HG03135 (cell line): Measurements from ENCODE around the gene DBN1.
A peak's percentile ranks its signal among the peaks of the same experiment; 100 is the strongest.

ENCODE experiments used
- ATAC-seq: cut with Tn5 transposase; IDR thresholded peaks from one replicate; pipeline ENCODE4 v1.9.1; 2021; ENCODE audit warnings: mild to moderate bottlenecking, moderate library complexity; ENCODE audit not compliant: unreplicated experiment

The DBN1 gene

GRCh38 chr5:177457852-177458681 is 15.4 kb downstream of the DBN1 start:
- ATAC-seq, result no peak

GRCh38 chr5:177456976-177457851 is 16.2 kb downstream of the DBN1 start:
- peak; percentile 47 for ATAC-seq

- no peak for ATAC-seq
Measured at GRCh38 chr5:177456591-177456964, 16.9 kb downstream of the DBN1 start.

GRCh38 chr5:177455661-177456590 is 17.5 kb downstream of the DBN1 start:
- ATAC-seq, result peak; percentile 21

GRCh38 chr5:177455036-177455660 is 18.3 kb downstream of the DBN1 start:
- peak; percentile 48 for ATAC-seq

- peak; percentile 45 for ATAC-seq
Measured at GRCh38 chr5:177454397-177455035, 18.9 kb downstream of the DBN1 start.

GRCh38 chr5:177453852-177454396 is 19.5 kb downstream of the DBN1 start:
- peak; percentile 3 for ATAC-seq

GRCh38 chr5:177452688-177453638 is 20.5 kb downstream of the DBN1 start:
- ATAC-seq, result no peak

GRCh38 chr5:177450667-177451424 is 22.6 kb downstream of the DBN1 start:
- no peak for ATAC-seq

GRCh38 chr5:177449140-177450061 is 24.0 kb downstream of the DBN1 start:
- ATAC-seq, result no peak

GRCh38 chr5:177448244-177448950 is 25.0 kb downstream of the DBN1 start:
- ATAC-seq, result no peak

GRCh38 chr5:177447611-177448243 is 25.7 kb downstream of the DBN1 start:
- ATAC-seq, result no peak

- peak; percentile 47 for ATAC-seq
Measured at GRCh38 chr5:177447066-177447610, 26.3 kb downstream of the DBN1 start.

GRCh38 chr5:177446200-177447065 is 27.0 kb downstream of the DBN1 start, which contains the start of gene PRR7:
Gene PRR7 (plus strand): TSS chr5:177446814. CDS start chr5:177455068, 8,254 bp downstream.
- ATAC-seq, result peak; percentile 52
